ENCODE measurements around the gene NCOA1. TPM values are rescaled to one million over a fixed set of nuclear protein-coding genes. Genes with fewer than 3 reads are reported as not detected.

NCOA1 gene
- total RNA-seq, 1 experiment from 2014 or later, result 24.6 TPM

Other genes with a start within 250 kb of the NCOA1 start
- gene ITSN2, start 130.7 kb upstream of the NCOA1 start, total RNA-seq (2021; ENCODE audit: unreplicated experiment), result 57.7 TPM

Measured in Panc1 (cell line).